HepG2 (cell line): Measurements from ENCODE around the gene ADCY1. TPM values are rescaled to one million over a fixed set of nuclear protein-coding genes. Genes with fewer than 3 reads are reported as not detected.

ENCODE experiments used
- ATAC-seq: fragments of 200-7000 bp; cut with Tn5 transposase; 3 replicates; pipeline ENCODE4 v1.9.1; 2020; ENCODE audit warnings: mild to moderate bottlenecking, moderate library complexity
- BruUV-seq: library from RNA; stranded (reverse); fragments of 400-500 nt; replicated peaks from 2 replicates; lab custom pipeline; 2021; lab: Mats Ljungman, UMichigan
- CTCF ChIA-PET: fragments of 300-600 bp; formaldehyde crosslinking; extraction: SDS; loops from one replicate; lab custom pipeline; 2021; ENCODE audit warnings: low total read pairs, inconsistent platforms, low intra/inter-chr PET ratio; lab: Yijun Ruan, JAX
- POLR2A ChIA-PET: fragments of 350-600 bp; sonication (Branson Sonifier 250); formaldehyde crosslinking; loops from one replicate; lab custom pipeline; 2020; ENCODE audit warnings: antibody characterized with exemption, inconsistent platforms; lab: Yijun Ruan, JAX
- DNase-seq: peaks from one replicate; pipeline ENCODE4 v3.0.0-alpha.2; 2015; ENCODE audit warnings: low spot score
- FAIRE-seq: peaks from 3 replicates; lab custom pipeline; 2011; peaks lifted over from hg19 to GRCh38; lab: Jason Lieb, UNC
- H2AFZ ChIP-seq: one replicate; pipeline ENCODE4 v1.6.1; 2011; ENCODE audit warnings: low read length, inconsistent platforms
- H3K27ac ChIP-seq: fragments of 300-600 bp; 3 replicates; pipeline ENCODE4 v1.8.0; 2011; ENCODE audit warnings: mixed run types, mild to moderate bottlenecking, mixed read lengths, low read length, inconsistent platforms; ENCODE audit not compliant: insufficient read depth; ENCODE audit errors: extremely low read length
- H3K27me3 ChIP-seq, 2 experiments: fragments of 200-600 bp in 1 of 2; 2 replicates in 1 of 2; 3 replicates in 1 of 2; pipeline versions ENCODE4 v1.6.0 to v1.8.0; 2011; ENCODE audit warnings: low read length in 2 of 2, mild to moderate bottlenecking in 2 of 2, moderate library complexity in 2 of 2, inconsistent platforms in 1 of 2; ENCODE audit not compliant: insufficient read depth in 2 of 2, control insufficient read depth in 1 of 2
- H3K36me3 ChIP-seq, 2 experiments: fragments of 200-600 bp in 1 of 2; replicated peaks in 1 of 2; 2 replicates in 1 of 2; 3 replicates in 1 of 2; pipeline versions ENCODE4 v1.5.1 to v1.8.0; 2011; ENCODE audit warnings: low read length in 2 of 2, inconsistent platforms in 1 of 2; ENCODE audit not compliant: insufficient read depth in 2 of 2, control insufficient read depth in 1 of 2
- H3K4me1 ChIP-seq: 2 replicates; pipeline ENCODE4 v1.5.1; 2012; ENCODE audit warnings: low read length, inconsistent platforms; ENCODE audit not compliant: insufficient read depth
- H3K4me2 ChIP-seq: 2 replicates; pipeline ENCODE4 v1.6.0; 2011; ENCODE audit warnings: low read depth, low read length, inconsistent platforms
- H3K4me3 ChIP-seq, 3 experiments: fragments of 200-600 bp in 1 of 3; sonication (generic), shearing (Covaris generic) in 1 of 3; replicated peaks in 1 of 3; 2 replicates each; pipeline ENCODE4 v1.5.1; 2011 to 2016; ENCODE audit warnings: low read length in 3 of 3, inconsistent platforms in 2 of 3, low read depth in 2 of 3, mild to moderate bottlenecking in 2 of 3, control low read depth in 1 of 3, mixed read lengths in 1 of 3; ENCODE audit not compliant: insufficient read depth in 1 of 3
- H3K79me2 ChIP-seq: one replicate; pipeline ENCODE4 v1.6.1; 2011; ENCODE audit warnings: low read length, inconsistent platforms; ENCODE audit not compliant: insufficient read depth
- H3K9ac ChIP-seq: 2 replicates; pipeline ENCODE4 v1.6.0; 2011; ENCODE audit warnings: mild to moderate bottlenecking, low read depth, low read length, inconsistent platforms; ENCODE audit not compliant: insufficient read depth
- H3K9me3 ChIP-seq: 2 replicates; pipeline ENCODE4 v1.5.1; 2012; ENCODE audit warnings: mild to moderate bottlenecking, low read length
- H4K20me1 ChIP-seq: 2 replicates; pipeline ENCODE4 v1.6.0; 2011; ENCODE audit warnings: inconsistent platforms, mild to moderate bottlenecking, low read length, moderate library complexity; ENCODE audit not compliant: insufficient read depth
- EZH2 ChIP-seq: conservative IDR thresholded peaks from 2 replicates; pipeline ENCODE4 v1.6.1; 2012; ENCODE audit warnings: mild to moderate bottlenecking, low read depth, low read length, moderate library complexity
- HOXA9 ChIP-seq: sonication (generic); formaldehyde crosslinking; IDR thresholded peaks from 2 replicates; pipeline ENCODE4 v1.8.1; 2022; ENCODE audit warnings: missing genetic modification reagents, mild to moderate bottlenecking, moderate library complexity, borderline replicate concordance
- PPARG ChIP-seq: conservative IDR thresholded peaks from 2 replicates; pipeline ENCODE4 v1.6.1; 2016; ENCODE audit warnings: missing biosample characterization, missing genetic modification reagents
- RBFOX2 ChIP-seq: fragments of 200-400 bp; formaldehyde crosslinking; IDR thresholded peaks from 2 replicates; pipeline ENCODE4 v1.6.1; 2017; ENCODE audit warnings: low read depth, mild to moderate bottlenecking, low read length
- SOX5 ChIP-seq: IDR thresholded peaks from 2 replicates; pipeline ENCODE4 v1.6.1; 2016; ENCODE audit warnings: borderline replicate concordance
- SP4 ChIP-seq: sonication (generic); formaldehyde crosslinking; IDR thresholded peaks from 2 replicates; pipeline ENCODE4 v1.8.1; 2023; ENCODE audit warnings: mild to moderate bottlenecking, missing genetic modification reagents
- TRIM22 ChIP-seq: fragments of 450-650 bp; IDR thresholded peaks from 2 replicates; pipeline ENCODE4 v1.6.1; 2017
- ZBTB37 ChIP-seq: sonication (generic); formaldehyde crosslinking; IDR thresholded peaks from 2 replicates; pipeline ENCODE4 v1.4.0; 2020; ENCODE audit warnings: mild to moderate bottlenecking, missing genetic modification reagents
- ZFP36L2 ChIP-seq: sonication (generic); formaldehyde crosslinking; IDR thresholded peaks from 2 replicates; pipeline ENCODE4 v1.4.0; 2020; ENCODE audit warnings: missing genetic modification reagents
- ZHX1 ChIP-seq: sonication (generic); formaldehyde crosslinking; IDR thresholded peaks from 2 replicates; pipeline ENCODE4 v1.8.1; 2022; ENCODE audit warnings: low read depth, mild to moderate bottlenecking, missing genetic modification reagents
- ZNF136 ChIP-seq: sonication (generic); formaldehyde crosslinking; IDR thresholded peaks from 2 replicates; pipeline ENCODE4 v1.8.1; 2022; ENCODE audit warnings: low read depth, mild to moderate bottlenecking, moderate library complexity, missing genetic modification reagents
- ZNF224 ChIP-seq: sonication (generic); formaldehyde crosslinking; IDR thresholded peaks from 2 replicates; pipeline ENCODE4 v1.5.0; 2020; ENCODE audit warnings: mild to moderate bottlenecking, missing genetic modification reagents
- ZNF367 ChIP-seq: sonication (generic); formaldehyde crosslinking; IDR thresholded peaks from 2 replicates; pipeline ENCODE4 v1.4.0; 2020; ENCODE audit warnings: missing genetic modification reagents, borderline replicate concordance
- ZNF484 ChIP-seq: sonication (generic); formaldehyde crosslinking; IDR thresholded peaks from 2 replicates; pipeline ENCODE4 v1.5.1; 2020; ENCODE audit warnings: mild to moderate bottlenecking, low read depth, missing genetic modification reagents, borderline replicate concordance
- ZNF766 ChIP-seq: sonication (generic); formaldehyde crosslinking; IDR thresholded peaks from 2 replicates; pipeline ENCODE4 v1.5.0; 2020; ENCODE audit warnings: missing genetic modification reagents, borderline replicate concordance
- WGBS: methylation state at CpG from one replicate; pipeline ENCODE4 v1.1.6; 2017; ENCODE audit warnings: low lambda C conversion rate; 5-methylcytosine and 5-hydroxymethylcytosine counted together
- in situ Hi-C: cut with HindIII; loops from 2 replicates; pipeline ENCODE4 v1.10.0; 2017; ENCODE audit warnings: low pct_unique_long_range_greater_than_20kb; ENCODE audit not compliant: extremely low pct_ligation_motif_present
- intact Hi-C: fragments of 100-400 bp; cut with micrococcal nuclease; formaldehyde crosslinking; loops from one replicate; pipeline ENCODE4 v1.10.0; 2022; ENCODE audit not compliant: unreplicated experiment
- polyA plus RNA-seq, 8 experiments: library from polyadenylated mRNA; depleted of rRNA in 3 of 8; stranded (reverse) in 7 of 8; unstranded in 1 of 8; fragments of >200 nt; fragmentation: Illumina TruSeq in 4 of 8; extraction: Trizol in 4 of 8; gene quantifications; 2 replicates each; pipeline versions ENCODE4 v1.2.1 to v1.2.3, GENCODE V29; 2011 to 2016; ENCODE audit warnings: low read depth in 4 of 8, missing spikeins in 1 of 8, mixed read lengths in 1 of 8; ENCODE audit not compliant: insufficient read depth in 1 of 8
- total RNA-seq, 5 experiments: library from RNA; depleted of rRNA; stranded (reverse); fragments of >200 nt; fragmentation: Illumina TruSeq; extraction: Trizol; gene quantifications; 2 replicates each; pipeline ENCODE4 v1.2.3, GENCODE V29; 2016; ENCODE audit warnings: low read depth in 1 of 5
- TF ChIP-seq, protein P1 (sequence below): IDR thresholded peaks from 2 replicates; pipeline ENCODE4 v1.6.1; 2016; ENCODE audit warnings: missing genetic modification reagents, missing compliant biosample characterization

Gene ADCY1
- total and polyA plus RNA-seq, 2 of the 13 experiments (the other 11 are each of a cell fraction or from before 2014, with no cell fraction given): 0.80 to 1.2 TPM

DNA sequence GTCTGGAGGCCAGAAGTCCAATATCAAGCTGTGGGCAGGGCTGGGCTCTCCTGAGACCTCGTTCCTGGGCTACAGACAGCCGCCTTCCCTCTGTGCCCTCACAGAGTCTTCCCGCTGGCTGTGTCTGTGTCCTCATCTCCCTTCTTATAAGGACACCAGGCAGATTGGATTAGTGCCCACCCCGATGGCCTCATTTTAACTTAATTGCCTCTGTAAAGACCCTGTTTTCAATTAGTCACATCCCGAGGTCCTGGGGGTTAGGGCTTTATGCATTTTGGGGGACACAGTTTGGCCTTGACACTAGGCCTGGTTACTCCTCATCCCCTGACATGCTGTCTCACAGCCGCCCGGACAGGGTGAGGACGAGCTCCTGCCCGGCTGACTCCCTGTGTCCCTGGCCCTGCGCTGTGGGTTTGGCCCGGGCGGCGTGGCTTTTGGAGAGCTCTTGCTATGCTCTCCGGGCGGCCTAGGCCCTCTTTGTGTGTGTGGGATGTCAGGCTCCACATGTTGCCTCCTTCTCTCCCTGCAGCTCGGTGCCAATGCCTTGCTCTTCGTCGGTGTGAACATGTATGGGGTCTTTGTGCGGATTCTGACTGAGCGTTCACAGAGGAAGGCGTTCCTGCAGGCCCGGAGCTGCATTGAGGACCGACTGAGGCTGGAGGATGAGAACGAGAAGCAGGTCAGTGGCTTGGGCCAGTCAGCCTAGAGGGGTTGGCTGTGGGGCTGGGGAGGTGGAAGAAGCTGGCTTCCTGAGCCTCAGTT, 18.2 kb downstream of the ADCY1 start:
- no peaks in the 10 kb centered on the region for H3K79me2 ChIP-seq
- DNase-seq: no peak
- no peak for FAIRE-seq
- no peak for ATAC-seq
- H3K27me3 ChIP-seq: peaks cover 0 to 15% of the 10 kb centered on the region in 2 experiments; a peak in 2 of 5 replicates
- H3K4me3 ChIP-seq: no peak overlapping the region
- no peak overlapping the region for H3K27ac ChIP-seq
- H3K9ac ChIP-seq: no peak overlapping the region
- CTCF ChIA-PET: no interaction called here
- POLR2A ChIA-PET: no interaction called here
- TF ChIP-seq ZNF766 (CRISPR knock-in tag) (no peak), HOXA9 (CRISPR knock-in tag) (no peak), TRIM22 (no peak), EZH2 (no peak), ZNF224 (no peak), ZFP36L2 (no peak), ZNF484 (CRISPR knock-in tag) (no peak), PPARG (CRISPR knock-in tag) (no peak), RBFOX2 (no peak), ZBTB37 (CRISPR knock-in tag) (no peak), ZNF136 (CRISPR knock-in tag) (no peak), SOX5 (no peak), ZHX1 (no peak), SP4 (CRISPR knock-in tag) (no peak), ZNF367 (CRISPR knock-in tag) (no peak)
- TF ChIP-seq, protein P1, sequence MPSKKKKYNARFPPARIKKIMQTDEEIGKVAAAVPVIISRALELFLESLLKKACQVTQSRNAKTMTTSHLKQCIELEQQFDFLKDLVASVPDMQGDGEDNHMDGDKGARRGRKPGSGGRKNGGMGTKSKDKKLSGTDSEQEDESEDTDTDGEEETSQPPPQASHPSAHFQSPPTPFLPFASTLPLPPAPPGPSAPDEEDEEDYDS: no peak
- no peak overlapping the region for H2AFZ ChIP-seq
- H3K9me3 ChIP-seq: no peaks in the 10 kb centered on the region
- no peaks in the 10 kb centered on the region for H3K4me1 ChIP-seq
- intact Hi-C loops: no loop called here
- in situ Hi-C loops: loop anchor here (25.0 kb wide), 1 partner anchor 430 kb away; the partner anchor contains the start of gene RAMP3
- no peaks in the 10 kb centered on the region for H3K36me3 ChIP-seq
- H4K20me1 ChIP-seq: no peaks in the 10 kb centered on the region
- H3K4me2 ChIP-seq: no peak overlapping the region
- no TSS peak for BruUV-seq
- WGBS: 42% methylated on average over 16 of the region's 24 CpGs
